GM18508 (cell line): ENCODE measurements around the gene ACD.

Experiments used
- ATAC-seq: cut with Tn5 transposase; IDR thresholded peaks from one replicate; pipeline ENCODE4 v1.9.1; 2021; ENCODE audit warnings: moderate number of reproducible peaks; ENCODE audit not compliant: insufficient read depth, unreplicated experiment

The ACD gene

DNA sequence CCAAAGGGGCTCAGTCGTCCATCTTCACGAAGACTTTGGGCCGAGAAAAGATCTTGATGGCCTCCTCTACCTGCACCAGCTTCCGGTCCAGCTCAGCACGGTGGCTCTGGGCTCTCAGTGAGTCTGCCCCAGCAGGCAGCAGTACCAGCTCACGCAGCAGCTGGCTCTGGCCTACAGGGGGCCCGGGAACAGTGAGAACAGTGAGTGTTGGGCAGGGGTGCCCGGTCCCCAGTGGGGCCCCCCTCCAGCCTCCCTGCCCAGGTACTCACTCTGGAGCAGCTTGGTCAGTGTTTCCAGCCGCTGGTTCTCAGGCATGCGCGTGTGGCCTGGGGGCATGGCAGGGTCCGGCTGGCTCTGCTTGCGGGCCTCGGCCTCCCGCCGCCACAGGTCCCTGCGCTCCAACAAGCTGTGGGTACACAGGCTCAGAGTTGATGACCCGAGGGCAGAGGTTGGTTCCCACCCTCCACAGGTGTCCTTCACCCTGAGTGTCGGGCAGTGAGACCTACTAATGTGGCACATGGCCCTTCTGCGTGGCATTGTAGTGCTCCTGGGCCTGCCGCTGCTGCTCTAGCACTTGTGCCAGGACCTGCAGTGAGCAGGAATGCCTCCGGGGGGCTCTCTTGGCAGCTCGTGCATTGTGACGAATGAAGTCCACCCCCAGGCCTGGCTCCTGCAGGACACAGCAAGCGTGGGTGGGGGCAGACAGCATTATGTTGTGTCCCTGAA is 3.3 kb upstream of the ACD start:
- no peak for ATAC-seq

DNA sequence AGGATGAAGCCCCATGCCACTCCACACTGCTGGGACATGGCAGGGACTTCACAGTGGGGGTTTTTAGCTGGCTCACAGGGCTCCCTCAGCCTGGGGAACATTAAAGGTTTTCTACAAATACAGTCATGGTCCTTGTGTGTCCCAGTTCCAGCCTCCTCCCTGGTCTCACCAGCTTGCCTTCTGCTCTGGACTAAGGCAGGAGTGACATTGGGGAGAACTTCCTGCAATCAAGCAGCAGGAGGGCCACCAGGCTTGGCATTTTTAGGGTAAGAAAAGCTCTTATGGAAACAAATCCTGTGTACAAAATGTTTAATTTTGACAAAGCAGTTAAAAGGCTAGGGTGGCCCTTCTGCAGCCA is 2.6 kb upstream of the ACD start:
- ATAC-seq: no peak

DNA sequence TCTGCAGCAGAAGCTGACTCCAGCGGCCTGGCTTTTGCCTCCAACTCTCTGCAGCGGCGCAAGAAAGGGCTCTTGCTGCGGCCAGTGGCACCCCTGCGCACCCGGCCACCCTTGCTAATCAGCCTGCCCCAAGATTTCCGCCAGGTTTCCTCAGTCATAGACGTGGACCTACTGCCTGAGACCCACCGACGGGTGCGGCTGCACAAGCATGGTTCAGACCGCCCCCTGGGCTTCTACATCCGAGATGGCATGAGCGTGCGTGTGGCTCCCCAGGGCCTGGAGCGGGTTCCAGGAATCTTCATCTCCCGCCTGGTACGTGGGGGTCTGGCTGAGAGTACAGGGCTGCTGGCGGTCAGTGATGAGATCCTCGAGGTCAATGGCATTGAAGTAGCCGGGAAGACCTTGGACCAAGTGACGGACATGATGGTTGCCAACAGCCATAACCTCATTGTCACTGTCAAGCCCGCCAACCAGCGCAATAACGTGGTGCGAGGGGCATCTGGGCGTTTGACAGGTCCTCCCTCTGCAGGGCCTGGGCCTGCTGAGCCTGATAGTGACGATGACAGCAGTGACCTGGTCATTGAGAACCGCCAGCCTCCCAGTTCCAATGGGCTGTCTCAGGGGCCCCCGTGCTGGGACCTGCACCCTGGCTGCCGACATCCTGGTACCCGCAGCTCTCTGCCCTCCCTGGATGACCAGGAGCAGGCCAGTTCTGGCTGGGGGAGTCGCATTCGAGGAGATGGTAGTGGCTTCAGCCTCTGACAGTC is 2.0 kb upstream of the ACD start:
- no peak for ATAC-seq

DNA sequence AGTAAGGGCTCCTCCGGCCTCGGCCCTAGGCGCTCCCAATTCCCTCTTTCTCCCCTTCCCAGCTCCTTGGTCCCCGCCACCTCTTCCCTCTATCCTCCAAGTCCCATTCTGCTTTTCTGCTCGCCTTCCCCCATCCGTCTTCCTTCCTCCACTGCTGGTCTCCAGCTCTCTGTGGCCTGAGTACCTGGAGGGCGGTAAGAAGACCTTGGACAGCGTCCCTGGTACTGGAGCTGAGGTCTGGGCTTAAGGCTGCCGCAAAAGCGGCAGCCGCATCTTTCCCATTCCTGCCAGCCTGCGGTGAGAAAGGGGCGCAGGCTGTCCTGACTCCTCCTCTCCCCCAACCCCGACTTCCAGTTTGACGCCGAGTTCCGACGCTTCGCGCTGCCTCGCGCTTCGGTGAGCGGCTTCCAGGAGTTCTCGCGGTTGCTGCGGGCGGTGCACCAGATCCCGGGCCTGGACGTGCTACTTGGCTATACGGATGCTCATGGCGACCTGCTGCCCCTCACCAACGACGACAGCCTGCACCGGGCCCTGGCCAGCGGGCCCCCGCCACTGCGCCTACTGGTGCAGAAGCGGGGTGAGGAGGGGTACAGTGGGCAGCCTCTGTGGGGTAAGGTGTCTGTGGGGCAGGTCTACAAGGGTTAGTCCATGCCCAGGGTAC is 1.2 kb upstream of the ACD start:
- ATAC-seq: no peak

DNA sequence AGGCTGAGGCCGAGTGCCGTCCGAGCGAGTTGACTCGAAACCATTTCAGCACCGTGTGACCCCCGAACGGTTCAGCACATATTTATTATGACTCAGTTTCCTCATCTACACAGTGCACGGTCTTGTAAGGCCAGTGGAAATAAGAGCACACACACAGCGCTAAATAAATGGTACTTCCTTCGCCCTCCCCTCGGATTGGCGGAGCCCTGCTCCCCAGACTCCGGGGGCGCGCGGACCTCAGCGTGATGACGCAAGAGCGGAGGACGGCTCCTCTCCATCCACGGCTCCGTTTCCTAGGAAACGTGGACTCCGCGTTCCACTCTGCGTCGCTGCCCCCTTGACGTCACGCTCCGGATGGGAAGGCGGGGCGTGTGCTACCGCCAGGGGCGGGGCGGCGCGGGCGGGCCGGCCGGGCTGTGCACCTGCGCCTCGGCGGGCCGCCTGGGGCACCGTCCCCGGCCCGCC is 536 bp upstream of the ACD start, which contains the start of gene PARD6A:
PARD6A (plus strand) TSS at position 397 of the 465 bp plus-strand sequence. CDS start 79 bp downstream, outside the sequence.
- ATAC-seq: peak; percentile 39

DNA sequence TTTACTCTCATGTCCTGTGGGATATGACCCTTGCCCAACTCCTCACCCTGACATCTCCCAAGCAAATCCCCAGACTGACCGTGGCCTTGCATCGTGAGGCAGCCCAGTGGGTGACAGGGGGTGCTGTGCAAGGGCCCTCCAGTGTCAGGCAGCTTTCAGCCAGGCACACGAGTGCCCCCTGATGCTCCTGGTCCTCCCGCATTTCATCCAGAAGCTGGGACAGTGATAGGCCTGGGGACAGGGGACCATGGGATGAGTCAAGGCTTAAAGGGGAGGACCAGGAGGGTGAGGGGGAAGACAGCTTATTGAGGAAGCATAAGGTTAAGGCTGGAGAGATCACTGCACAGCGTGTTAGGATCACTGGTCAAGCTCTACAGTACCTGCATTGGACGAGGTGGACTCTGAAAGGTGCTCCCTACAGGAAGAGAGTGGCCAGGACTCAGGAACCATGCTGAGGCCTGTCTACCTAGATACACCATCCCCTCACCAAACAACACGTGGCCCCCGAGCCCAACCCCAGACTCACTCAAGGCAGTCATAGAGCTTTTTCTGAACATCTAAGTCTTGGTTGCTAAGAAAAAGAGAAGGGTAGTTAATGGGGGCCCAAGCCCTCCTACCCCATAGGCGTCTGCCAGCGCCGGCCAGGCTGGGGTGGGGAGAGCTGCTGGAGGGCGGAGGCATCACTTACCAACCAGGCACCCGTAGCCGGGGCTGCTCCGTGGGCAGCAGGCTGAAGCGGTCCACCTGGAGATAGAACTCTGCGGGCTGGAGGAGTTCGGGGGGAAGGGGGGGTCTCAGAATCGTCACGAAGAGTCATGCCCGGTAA is 998 bp downstream of the ACD start:
- no peak for ATAC-seq

DNA sequence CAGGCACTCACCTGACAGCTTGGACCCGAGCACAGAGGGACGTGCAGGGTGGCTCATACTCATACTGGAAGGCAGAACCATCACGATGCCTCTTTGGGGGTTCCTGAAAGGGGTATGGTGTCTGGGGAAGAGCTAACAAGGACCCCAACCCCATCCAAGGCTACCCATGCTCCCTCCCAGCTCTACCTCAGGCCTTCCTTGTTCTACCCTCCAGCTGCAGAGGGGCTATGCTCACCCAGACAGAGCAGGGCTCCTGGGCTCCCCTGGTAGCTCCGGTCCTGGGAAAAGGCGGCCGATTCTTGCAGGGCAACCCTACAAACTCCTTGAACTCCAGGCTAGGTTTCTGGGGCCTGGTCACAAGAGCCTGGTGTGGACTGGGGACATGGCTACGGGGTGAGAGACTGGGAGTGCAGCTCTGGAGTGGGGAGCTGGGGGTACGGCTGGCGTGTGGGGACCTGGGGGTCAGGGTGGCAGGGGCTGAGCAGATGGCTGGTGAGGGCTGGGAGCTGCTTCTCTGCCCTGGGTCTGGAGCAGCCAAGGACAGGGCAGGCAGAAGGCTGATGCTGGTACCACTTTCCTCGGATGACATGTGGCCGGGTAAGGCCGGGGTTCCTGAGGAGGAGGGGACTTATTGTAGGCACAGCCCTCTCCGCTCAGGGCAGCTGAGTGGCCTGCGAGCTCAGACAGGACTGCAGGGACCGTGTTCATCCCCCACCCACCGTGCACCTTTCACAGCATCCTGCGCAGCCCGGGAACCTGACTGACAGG is 2.1 kb downstream of the ACD start:
- ATAC-seq: no peak

DNA sequence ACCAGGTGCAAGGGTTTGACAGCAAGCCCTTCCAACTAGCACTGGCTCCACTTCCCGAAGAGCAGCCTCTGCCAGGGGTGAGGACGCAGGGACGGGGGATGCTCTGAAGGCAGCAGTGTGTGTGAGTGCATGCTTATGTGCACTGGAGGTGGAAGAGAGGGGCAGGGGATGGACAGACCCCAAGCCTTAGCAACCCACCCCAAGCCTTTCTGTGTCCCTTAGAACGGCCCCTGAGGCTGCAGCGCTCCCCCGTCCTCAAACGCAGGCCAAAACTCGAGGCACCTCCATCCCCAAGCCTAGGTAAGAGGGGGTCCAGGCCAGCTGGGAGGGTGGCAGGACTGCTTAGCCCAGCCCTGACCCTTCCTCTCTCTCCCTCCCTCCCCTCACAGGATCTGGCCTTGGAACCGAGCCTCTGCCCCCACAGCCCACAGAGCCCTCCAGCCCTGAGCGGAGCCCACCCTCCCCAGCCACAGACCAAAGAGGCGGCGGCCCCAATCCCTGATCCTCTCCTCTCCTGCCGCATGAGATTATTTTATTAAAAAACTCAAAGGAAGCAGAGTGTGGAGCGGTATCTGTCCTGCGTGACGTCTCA is 2.9 kb downstream of the ACD start:
- no peak for ATAC-seq

DNA sequence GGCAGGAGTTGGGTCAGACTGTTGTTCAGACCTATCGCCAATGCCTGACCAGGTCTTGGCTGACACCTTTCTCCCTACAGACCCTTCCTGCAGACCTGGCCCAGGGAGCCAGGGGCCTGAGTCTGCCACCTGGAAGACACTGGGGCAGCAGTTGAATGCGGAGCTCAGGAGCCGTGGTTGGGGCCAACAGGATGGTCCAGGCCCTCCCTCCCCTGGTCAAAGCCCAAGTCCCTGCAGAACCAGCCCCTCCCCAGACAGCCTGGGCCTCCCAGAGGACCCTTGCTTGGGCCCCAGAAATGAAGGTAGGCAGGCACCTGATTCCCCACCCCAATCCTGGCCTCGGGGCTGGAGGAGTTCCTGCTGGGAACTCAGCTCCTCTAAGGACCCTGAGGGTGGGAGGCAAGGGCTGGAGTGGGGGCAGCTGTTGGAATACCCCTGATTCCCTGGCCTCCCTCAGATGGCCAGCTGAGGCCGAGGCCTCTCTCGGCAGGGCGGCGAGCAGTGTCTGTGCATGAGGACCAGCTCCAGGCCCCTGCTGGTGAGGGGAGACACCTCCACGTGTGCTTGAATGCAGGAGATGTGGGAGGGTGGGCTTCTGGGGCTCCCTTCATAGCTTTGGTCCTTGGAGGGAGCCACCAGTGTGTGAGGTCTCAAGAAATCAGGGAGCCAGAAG is 3.6 kb downstream of the ACD start:
- no peak for ATAC-seq

DNA sequence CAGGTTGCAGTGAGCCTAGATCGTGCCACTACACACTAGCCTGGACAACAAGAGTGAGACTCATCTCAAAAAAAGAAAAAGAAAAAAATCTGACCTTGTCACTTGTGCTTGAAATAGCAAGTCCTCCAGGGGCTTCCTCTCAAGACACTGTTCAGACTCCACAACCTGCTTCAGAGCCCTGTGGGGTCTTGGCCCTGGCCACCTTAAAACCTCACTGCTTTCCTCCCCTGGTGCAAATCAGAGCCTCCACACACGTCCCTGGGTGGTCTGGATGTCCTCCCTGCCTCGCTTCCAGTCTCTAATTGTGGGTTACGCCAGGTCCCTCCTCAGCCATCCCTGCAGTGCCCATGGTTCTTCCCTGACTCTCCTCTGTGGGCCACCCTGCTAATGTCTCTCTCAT is 4.7 kb downstream of the ACD start:
- ATAC-seq: no peak

DNA sequence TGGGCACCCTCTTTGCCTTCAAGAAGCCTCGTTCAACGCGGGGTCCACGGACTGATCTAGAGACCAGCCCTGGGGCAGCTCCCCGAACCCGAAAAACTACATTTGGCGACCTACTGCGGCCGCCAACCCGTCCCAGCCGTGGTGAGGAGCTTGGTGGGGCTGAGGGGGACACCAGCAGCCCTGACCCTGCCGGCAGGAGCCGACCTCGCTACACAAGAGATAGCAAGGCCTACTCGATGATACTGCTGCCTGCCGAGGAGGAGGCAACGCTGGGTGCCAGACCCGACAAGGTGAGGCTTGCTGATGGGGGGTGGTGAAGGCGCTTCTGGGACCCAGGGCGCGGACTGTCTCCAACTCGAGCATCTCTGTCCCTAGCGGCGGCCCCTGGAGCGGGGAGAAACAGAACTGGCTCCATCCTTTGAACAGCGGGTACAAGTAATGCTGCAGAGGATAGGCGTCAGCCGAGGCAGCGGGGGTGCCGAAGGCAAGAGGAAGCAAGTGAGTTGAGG is 5.6 kb downstream of the ACD start:
- ATAC-seq: no peak

DNA sequence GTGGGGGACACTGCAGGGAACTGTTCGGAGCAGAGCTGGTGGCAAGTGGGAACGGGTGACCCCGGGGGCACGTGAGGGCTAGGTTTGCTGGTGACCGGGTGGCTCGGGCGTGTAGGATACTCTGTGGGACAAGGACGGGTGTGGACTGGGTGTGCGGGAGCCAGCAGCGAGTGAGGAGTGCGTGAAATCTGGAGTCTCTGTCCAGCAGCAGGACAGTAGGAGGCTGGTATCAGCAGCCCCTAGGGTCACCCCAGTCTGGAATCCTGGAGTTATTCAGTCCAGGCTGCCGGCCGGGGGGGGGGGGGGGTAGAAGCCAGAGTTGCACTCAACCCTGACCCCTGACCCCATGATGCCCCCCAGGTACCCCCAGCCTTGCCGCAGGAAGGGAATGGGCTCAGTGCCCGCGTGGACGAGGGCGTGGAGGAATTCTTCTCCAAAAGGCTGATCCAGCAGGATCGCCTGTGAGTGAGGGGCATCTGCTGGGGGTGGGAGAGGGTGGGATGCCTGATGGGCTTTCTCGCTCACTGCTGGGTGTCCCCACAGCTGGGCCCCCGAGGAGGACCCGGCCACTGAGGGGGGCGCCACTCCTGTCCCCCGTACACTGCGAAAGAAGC is 6.2 kb downstream of the ACD start:
- ATAC-seq: no peak

DNA sequence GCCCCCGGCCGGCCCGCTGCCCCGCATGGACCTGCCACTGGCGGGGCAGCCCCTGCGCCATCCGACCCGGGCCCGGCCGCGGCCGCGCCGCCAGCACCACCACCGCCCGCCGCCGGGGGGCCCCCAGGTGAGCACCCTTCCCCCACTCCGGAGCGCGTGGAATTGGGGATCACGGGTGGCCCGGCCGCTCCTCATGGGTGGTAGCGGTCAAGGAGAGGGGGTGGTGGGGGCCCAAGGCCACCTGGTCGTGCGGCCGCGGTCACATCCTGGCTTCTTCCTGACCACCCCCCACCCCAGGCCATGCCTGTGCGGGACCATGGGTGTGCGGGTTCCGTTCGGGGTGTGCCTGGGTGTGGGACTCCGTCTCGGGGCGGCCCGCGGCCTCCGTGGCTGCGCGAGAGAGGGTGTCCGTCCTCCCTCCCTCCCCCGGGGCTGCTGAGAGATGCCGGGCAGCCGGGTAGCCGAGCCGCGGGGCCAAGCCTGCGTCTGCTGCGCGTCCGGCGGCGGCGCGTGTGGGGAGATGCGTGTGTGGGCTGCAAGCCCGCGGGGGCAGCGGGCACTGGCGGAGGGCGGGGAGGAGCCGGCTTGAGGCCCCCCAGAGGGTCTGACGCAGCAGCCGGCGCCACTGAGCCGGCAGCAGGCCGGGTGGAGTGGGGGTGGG is 6.8 kb downstream of the ACD start:
- no peak for ATAC-seq

DNA sequence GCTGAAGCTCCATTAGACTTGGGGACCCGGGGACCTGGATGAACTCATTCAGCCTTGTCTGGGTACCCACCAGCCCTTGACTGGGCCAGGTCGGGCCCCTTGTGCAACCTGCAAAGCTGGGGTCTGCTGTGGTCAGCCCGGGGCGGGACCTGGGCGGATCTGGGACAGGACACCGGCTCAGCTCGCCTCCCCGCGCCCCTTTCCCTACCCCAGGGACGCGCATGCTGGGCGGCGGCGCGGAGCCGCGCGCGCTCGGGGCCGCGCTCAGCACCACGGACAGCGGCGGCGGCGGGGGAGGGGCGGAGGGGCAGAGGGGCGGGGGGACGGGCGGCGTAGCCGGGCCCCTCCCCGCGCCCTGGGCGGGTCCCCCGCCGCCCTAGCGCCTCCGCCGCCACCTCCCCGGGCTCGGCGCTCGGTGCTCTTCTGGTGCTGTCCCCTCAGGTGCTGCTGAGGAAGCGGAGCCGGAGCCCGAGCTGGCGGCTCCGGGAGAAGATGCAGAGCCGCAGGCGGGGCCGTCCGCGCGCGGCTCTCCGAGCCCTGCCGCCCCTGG is 7.4 kb downstream of the ACD start:
- no peak for ATAC-seq

DNA sequence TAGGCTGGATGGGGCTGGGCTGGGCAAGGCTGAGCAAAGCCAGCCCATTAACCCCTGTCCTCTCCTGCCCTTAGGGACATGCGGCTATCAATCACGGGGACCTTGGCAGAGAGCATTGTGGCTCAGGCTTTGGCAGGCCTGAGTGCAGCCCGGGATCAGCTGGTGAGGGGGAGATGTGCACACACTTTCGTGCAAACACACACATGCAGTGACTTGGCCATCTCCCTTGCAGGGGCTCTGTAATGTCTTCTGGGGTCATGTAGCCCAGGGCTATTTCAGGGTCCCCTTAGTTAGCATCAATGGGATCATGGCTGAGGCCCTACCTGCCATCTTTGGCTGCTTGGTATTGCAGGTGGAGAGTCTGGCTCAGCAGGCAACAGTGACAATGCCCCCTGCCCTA is 8.2 kb downstream of the ACD start:
- ATAC-seq: no peak

DNA sequence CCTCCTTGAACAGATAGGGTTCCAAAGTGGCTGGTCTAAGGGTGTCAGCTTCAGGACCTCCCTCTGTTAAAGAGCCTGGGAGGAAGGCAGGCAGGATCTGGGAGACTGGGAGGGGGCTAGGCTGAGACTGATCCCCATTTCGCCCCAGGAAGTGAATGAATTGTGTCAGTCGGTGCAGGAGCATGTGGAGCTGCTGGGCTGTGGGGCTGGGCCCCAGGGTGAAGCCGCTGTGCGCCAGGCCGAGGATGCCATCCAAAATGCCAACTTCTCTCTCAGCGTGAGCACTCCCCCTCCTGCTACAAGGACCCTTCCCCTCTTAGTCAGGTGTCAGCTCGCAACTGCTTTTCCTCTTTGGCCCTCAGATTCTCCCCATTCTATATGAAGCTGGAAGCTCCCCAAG is 9.0 kb downstream of the ACD start:
- ATAC-seq: no peak

DNA sequence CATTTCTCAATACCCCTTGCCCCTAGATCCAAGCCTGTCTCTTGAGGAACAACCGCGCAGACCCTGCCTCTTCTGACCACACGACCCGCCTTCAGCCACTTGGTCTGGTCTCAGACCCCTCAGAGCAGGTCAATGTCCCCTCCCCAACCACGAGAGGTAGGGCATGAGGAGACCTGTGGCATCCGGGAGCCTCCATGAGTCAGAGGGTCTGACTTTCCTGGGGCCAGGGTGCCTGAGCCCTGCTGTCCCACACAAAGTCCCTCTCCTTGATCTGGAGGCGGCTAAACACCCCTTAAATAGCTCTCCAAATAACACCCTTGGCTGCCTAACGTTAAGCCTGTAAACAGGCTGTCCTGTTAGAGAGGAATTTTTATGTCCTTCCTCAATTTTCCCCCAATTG is 10.0 kb downstream of the ACD start:
- ATAC-seq: no peak
